Measurements from ENCODE around the gene ADCY5. TPM values are rescaled to one million over a fixed set of nuclear protein-coding genes. Genes with fewer than 3 reads are reported as not detected.

ADCY5 gene
- total RNA-seq, 4 donors from 2014 or later = 119 to 251 (median 185) TPM

DNA sequence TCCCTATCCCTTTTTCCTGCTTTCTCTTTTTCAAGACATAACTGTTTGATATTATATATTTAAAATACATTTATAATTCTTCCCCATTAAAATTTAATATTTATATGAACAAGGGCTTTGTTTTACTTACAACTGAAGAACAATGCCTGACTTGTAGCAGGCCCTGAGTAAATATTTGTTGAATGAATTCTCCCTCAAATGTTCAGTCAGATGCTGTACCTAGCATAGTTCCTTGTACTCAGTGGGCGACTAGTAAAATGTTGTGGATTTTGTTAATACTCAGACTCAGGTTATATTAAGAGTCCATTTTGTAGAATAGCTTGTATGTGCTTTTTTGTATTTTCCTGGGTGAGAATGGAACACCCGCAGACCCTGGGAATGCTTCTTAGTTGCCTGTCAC is 178.1 kb downstream of the ADCY5 start:
- Histone ChIP-seq H3K27ac (no peak overlapping the region), H3K4me3 (no peak overlapping the region), H3K27me3 (no peaks in the 10 kb centered on the region), H3K9me3 (no peaks in the 10 kb centered on the region), H3K36me3 (no peaks in the 10 kb centered on the region), H3K4me1 (peaks cover 0 to 4% (median 0%) of the 10 kb centered on the region in 3 donors)
- no peak for ATAC-seq
- WGBS, 2 donors (ENCODE audit: low coverage in 1 of 2) = 67 to 95% methylated on average over 1 to 2 of the region's 2 CpGs
- no peak for TF ChIP-seq POLR2A (IDR thresholded peaks at IDR 0.05)
- TF ChIP-seq, protein P1, sequence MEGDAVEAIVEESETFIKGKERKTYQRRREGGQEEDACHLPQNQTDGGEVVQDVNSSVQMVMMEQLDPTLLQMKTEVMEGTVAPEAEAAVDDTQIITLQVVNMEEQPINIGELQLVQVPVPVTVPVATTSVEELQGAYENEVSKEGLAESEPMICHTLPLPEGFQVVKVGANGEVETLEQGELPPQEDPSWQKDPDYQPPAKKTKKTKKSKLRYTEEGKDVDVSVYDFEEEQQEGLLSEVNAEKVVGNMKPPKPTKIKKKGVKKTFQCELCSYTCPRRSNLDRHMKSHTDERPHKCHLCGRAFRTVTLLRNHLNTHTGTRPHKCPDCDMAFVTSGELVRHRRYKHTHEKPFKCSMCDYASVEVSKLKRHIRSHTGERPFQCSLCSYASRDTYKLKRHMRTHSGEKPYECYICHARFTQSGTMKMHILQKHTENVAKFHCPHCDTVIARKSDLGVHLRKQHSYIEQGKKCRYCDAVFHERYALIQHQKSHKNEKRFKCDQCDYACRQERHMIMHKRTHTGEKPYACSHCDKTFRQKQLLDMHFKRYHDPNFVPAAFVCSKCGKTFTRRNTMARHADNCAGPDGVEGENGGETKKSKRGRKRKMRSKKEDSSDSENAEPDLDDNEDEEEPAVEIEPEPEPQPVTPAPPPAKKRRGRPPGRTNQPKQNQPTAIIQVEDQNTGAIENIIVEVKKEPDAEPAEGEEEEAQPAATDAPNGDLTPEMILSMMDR (IDR thresholded peaks at IDR 0.05) = no peak
- TF ChIP-seq POLR2AphosphoS5 (IDR thresholded peaks at IDR 0.05) = no peak
- no peak for TF ChIP-seq EP300 (IDR thresholded peaks at IDR 0.05)

DNA sequence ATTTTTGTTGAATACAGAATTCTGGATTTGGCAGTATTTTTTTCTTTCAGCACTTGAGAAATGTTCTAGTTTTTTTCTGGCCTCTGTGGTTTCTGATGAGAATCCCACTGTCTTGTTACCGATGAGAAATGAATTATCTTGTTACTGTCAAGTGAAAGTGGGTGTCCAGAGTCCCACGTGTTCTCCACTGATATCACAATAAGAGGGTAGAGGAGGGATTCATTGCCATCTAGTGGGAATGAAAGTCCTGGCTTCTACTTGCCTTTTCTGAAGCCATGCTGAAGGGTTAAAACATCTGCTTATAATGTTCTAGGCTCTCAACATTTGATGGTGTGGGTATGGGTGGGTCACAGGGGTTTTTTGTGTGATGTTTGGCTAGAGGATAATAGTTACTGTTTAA is 181.1 kb downstream of the ADCY5 start:
- WGBS, 2 donors (ENCODE audit: low coverage in 1 of 2) = 60 to 65% methylated on average over 2 of the region's 2 CpGs
- peaks cover 0 to 6% of the 10 kb centered on the region in 2 donors for H3K36me3 ChIP-seq
- no peak overlapping the region for H3K27ac ChIP-seq
- ATAC-seq = no peak
- no peaks in the 10 kb centered on the region for H3K27me3 ChIP-seq
- no peaks in the 10 kb centered on the region for H3K9me3 ChIP-seq
- no peak overlapping the region for H3K4me3 ChIP-seq
- no peak for TF ChIP-seq EP300 (IDR thresholded peaks at IDR 0.05)
- TF ChIP-seq, protein P1 (IDR thresholded peaks at IDR 0.05) = no peak
- TF ChIP-seq POLR2AphosphoS5 (IDR thresholded peaks at IDR 0.05) = no peak
- no peak for TF ChIP-seq POLR2A (IDR thresholded peaks at IDR 0.05)
- no peaks in the 10 kb centered on the region for H3K4me1 ChIP-seq

DNA sequence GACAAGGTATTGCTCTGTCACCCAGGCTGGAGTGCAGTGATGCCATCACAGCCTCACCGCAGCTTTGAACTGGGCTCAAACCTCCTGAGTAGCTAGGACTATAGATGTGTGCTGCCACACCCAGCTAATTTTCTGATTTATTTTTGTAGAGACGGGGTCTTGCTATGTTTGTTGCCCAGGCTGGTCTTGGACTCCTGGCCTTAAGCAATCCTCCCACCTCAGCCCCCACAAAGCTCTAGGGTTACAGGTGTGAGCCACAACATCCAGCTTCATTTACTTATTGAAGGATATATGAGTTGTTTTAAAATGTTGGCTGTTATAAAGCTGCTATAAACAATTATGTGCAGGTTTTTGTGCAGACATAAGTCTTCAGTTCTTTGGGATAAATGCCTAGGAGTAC is 184.9 kb downstream of the ADCY5 start:
- Histone ChIP-seq H3K4me3 (no peak overlapping the region), H3K4me1 (no peaks in the 10 kb centered on the region), H3K36me3 (peaks cover 0 to 24% of the 10 kb centered on the region in 2 donors), H3K27me3 (no peaks in the 10 kb centered on the region), H3K9me3 (no peaks in the 10 kb centered on the region), H3K27ac (no peak overlapping the region)
- ATAC-seq = no peak
- TF ChIP-seq, protein P1 (IDR thresholded peaks at IDR 0.05) = no peak
- TF ChIP-seq POLR2A (IDR thresholded peaks at IDR 0.05) (no peak), EP300 (IDR thresholded peaks at IDR 0.05) (no peak), POLR2AphosphoS5 (IDR thresholded peaks at IDR 0.05) (no peak)
- WGBS, 2 donors (ENCODE audit: low coverage in 1 of 2) = 86% methylated on average over 2 of the region's 2 CpGs; no CpG with 5 or more reads in 1 of the 2 donors

DNA sequence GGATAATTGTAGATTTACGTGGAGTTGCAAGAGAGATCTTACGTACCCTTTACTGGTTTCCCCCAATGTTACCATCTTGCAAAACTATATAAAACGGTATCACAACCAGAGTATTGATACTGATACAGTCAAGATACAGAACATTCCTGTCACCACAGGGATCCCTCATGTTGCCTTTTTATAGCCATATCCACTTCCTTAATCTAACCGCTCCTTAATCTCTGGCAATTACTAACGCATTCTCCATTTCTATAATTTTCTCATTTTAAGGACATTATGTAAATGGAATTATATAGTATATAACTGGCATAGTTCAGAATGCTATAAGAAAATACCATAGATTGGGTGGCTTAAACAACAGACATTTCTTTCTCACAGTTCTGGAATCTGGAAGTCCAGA is 186.0 kb downstream of the ADCY5 start:
- H3K4me1 ChIP-seq = no peaks in the 10 kb centered on the region
- ATAC-seq = no peak
- peaks cover 0 to 24% of the 10 kb centered on the region in 2 donors for H3K36me3 ChIP-seq
- no peaks in the 10 kb centered on the region for H3K9me3 ChIP-seq
- WGBS, 2 donors (ENCODE audit: low coverage in 1 of 2) = 90 to 91% methylated on average over 5 of the region's 5 CpGs
- no peak overlapping the region for H3K27ac ChIP-seq
- TF ChIP-seq POLR2AphosphoS5 (IDR thresholded peaks at IDR 0.05) (no peak), EP300 (IDR thresholded peaks at IDR 0.05) (no peak), POLR2A (IDR thresholded peaks at IDR 0.05) (no peak)
- TF ChIP-seq, protein P1 (IDR thresholded peaks at IDR 0.05) = no peak
- H3K4me3 ChIP-seq = no peak overlapping the region
- no peaks in the 10 kb centered on the region for H3K27me3 ChIP-seq

DNA sequence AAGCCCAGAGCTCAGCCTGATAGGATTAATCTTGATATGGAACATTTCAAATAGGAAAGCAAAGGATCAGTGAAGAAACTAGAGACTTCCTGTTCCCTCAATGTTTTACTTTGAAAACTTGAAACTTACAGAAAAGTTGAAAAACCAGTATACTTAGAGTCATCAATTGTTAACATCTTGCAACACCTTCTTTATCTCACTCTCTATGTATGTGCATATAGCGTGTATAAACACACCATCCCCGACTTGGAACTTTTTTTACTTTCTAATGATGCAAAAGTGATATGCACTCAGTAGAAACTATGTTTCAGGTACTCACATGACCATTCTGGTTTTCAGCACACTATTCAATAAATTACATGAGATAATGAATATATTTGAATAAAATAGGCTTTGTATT is 186.7 kb downstream of the ADCY5 start:
- no peak overlapping the region for H3K4me3 ChIP-seq
- H3K27me3 ChIP-seq = no peaks in the 10 kb centered on the region
- no peak for ATAC-seq
- no peaks in the 10 kb centered on the region for H3K9me3 ChIP-seq
- no peak overlapping the region for H3K27ac ChIP-seq
- TF ChIP-seq POLR2A (IDR thresholded peaks at IDR 0.05) (no peak), POLR2AphosphoS5 (IDR thresholded peaks at IDR 0.05) (no peak), EP300 (IDR thresholded peaks at IDR 0.05) (no peak)
- TF ChIP-seq, protein P1 (IDR thresholded peaks at IDR 0.05) = no peak
- H3K4me1 ChIP-seq = no peaks in the 10 kb centered on the region
- H3K36me3 ChIP-seq = peaks cover 0 to 24% of the 10 kb centered on the region in 2 donors
- 82 to 90% methylated on average over 2 of the region's 2 CpGs for WGBS, 2 donors (ENCODE audit: low coverage in 1 of 2)
